Heart right ventricle (tissue), 16 donors: Measurements from ENCODE around the gene PDCL3. TPM values are rescaled to one million over a fixed set of nuclear protein-coding genes. Genes with fewer than 3 reads are reported as not detected.

Source experiments
- ATAC-seq, 8 donors: fragments of 200-7000 bp; cut with Tn5 transposase; one replicate each; pipeline ENCODE4 v1.9.1; 2020; ENCODE audit warnings: mild to moderate bottlenecking in 8 of 8, moderate library complexity in 8 of 8, moderate number of reproducible peaks in 1 of 8
- DNase-seq, 2 donors: peaks; one replicate each; pipeline ENCODE4 v3.0.0-alpha.2; 2020
- H3K27ac ChIP-seq, 10 donors: fragments of 200-600 bp; sonication (generic) in 2 of 10; one replicate each; pipeline versions ENCODE4 v1.5.0 to v1.8.0; 2020 to 2022; ENCODE audit warnings: mild to moderate bottlenecking in 3 of 10
- H3K27me3 ChIP-seq, 7 donors: fragments of 200-600 bp; one replicate each; pipeline ENCODE4 v1.8.0; 2021 to 2022; ENCODE audit warnings: mild to moderate bottlenecking in 2 of 7
- H3K36me3 ChIP-seq, 9 donors: fragments of 200-600 bp; sonication (generic) in 1 of 9; one replicate each; pipeline versions ENCODE4 v1.5.0 to v1.8.0; 2020 to 2022; ENCODE audit warnings: mild to moderate bottlenecking in 2 of 9
- H3K4me1 ChIP-seq, 9 donors: fragments of 200-600 bp; sonication (generic) in 1 of 9; one replicate each; pipeline versions ENCODE4 v1.5.0 to v1.8.0; 2020 to 2022; ENCODE audit warnings: mild to moderate bottlenecking in 4 of 9
- H3K4me3 ChIP-seq, 10 donors: fragments of 200-600 bp; sonication (generic) in 2 of 10; one replicate each; pipeline versions ENCODE4 v1.5.0 to v1.8.0; 2020 to 2022; ENCODE audit warnings: mild to moderate bottlenecking in 7 of 10, moderate library complexity in 2 of 10
- H3K9me3 ChIP-seq, 11 donors: fragments of 200-600 bp in 10 of 11; sonication (generic) in 2 of 11; one replicate each; pipeline versions ENCODE4 v1.5.0 to v1.8.0; 2013 to 2022; ENCODE audit warnings: mild to moderate bottlenecking in 2 of 11, control low read depth in 1 of 11, moderate library complexity in 1 of 11
- CTCF ChIP-seq, 9 donors: fragments of 200-600 bp; sonication (generic) in 2 of 9; IDR thresholded peaks; one replicate each; pipeline versions ENCODE4 v1.5.0 to v1.8.0; 2021 to 2022; ENCODE audit warnings: antibody characterized with exemption in 9 of 9, mild to moderate bottlenecking in 5 of 9, moderate library complexity in 1 of 9
- WGBS, 2 donors: extraction: QIAGEN DNeasy Blood & Tissue Kit; methylation state at CpG; one replicate each; pipeline ENCODE4 v1.1.7; 2013; ENCODE audit warnings: inconsistent platforms in 1 of 2; 5-methylcytosine and 5-hydroxymethylcytosine counted together
- intact Hi-C, 10 donors: fragments of 100-400 bp; cut with DNase I; formaldehyde crosslinking; loops; one replicate each; pipeline versions ENCODE4 v1.11.1 to v1.14.2; 2022
- polyA plus RNA-seq, 2 donors: library from polyadenylated mRNA; stranded (reverse); fragments of 200-250 nt; gene quantifications; one replicate each; pipeline ENCODE4 v1.2.3, GENCODE V29; 2013
- total RNA-seq, 10 donors: library from RNA; stranded (reverse); fragmentation: NEBNext Ultra II Directional in 3 of 10; extraction: Animal tissue kit (Norgen Biotek cat#: 25700) in 3 of 10; gene quantifications; one replicate each; pipeline versions ENCODE4 v1.2.1 to v1.2.4, GENCODE V29; 2021 to 2023
- donor health status: Arrhythmogenic right ventricular cardiomyopathy.
- donor health status: ischemic (EF 13 %, LVEDD 7.1; RV severe dilation, severe dysfunction).
- donor health status: healthy with polysubstance abuse.
- donor health status: DM: no; HTN: yes; CAD: no.
- donor health status: DM: no; HTN: no; CAD: no.
- donor health status: ischemic (EF 25% LVEDD 6.9; RV normal size, moderate dysfunction).
- donor health status: ischemic (EF 25% LVEDD 5.7; RV mildly dilated, moderate dysfunction).
- donor health status: healthy.
- donor health status: DM: yes; HTN: yes; CAD: no.
- donor health status: Ischemic cardiomyopathy.
- donor health status: ischemic (EF 35%, LVEDD 5.7; RV mildly dilated, moderate dysfunction).
- donor health status: nonischemic (EF 11% LVEDD 7.7; RV severe dilation, severe dysfunction).
- donor health status: DM: yes; HTN: yes; CAD: no.
- donor health status: PGD.
- donor health status: ischemic (EF 29% LVEDD 5.4; RV normal size, mild dysfunction).
- donor health status: nonischemic (EF 23%, LVEDD 6.1; RV moderate dilation, normal function).

Gene PDCL3
- total and polyA plus RNA-seq, 12 donors = 17.0 to 30.0 (median 23.4) TPM

GRCh38 chr2:100542418-100542817 is 20.4 kb upstream of the PDCL3 start:
- DNase-seq (no peak), ATAC-seq (no peak)
- Histone ChIP-seq H3K4me3 (no peak overlapping the region), H3K27me3 (peaks cover 0 to 5% (median 0%) of the 10 kb centered on the region in 7 donors), H3K27ac (no peak overlapping the region), H3K36me3 (no peaks in the 10 kb centered on the region), H3K4me1 (no peaks in the 10 kb centered on the region), H3K9me3 (peaks cover 0 to 7% (median 0%) of the 10 kb centered on the region in 11 donors)
- TF ChIP-seq CTCF (IDR thresholded peaks at IDR 0.05) = no peak
- intact Hi-C loops = loop anchor here in 1 of 10 donors (10.0 kb wide), 1 partner anchor 98 kb away; no protein-coding TSS in a partner anchor
- 94 to 95% methylated on average over 6 of the region's 6 CpGs for WGBS, 2 donors

GRCh38 chr2:100544911-100545596 is 17.7 kb upstream of the PDCL3 start:
- 56 to 61% methylated on average over 7 of the region's 7 CpGs for WGBS, 2 donors

GRCh38 chr2:100546469-100546868 is 16.3 kb upstream of the PDCL3 start:
- Histone ChIP-seq H3K36me3 (no peaks in the 10 kb centered on the region), H3K27ac (no peak overlapping the region), H3K4me1 (no peaks in the 10 kb centered on the region), H3K9me3 (peaks cover 0 to 7% (median 0%) of the 10 kb centered on the region in 11 donors), H3K27me3 (peaks cover 0 to 5% (median 0%) of the 10 kb centered on the region in 7 donors), H3K4me3 (no peak overlapping the region)
- TF ChIP-seq CTCF (IDR thresholded peaks at IDR 0.05) = no peak
- no peak for DNase-seq
- ATAC-seq = no peak
- intact Hi-C loops = loop anchor here in 1 of 10 donors (10.0 kb wide), 1 partner anchor 102 kb away; no protein-coding TSS in a partner anchor
- WGBS, 2 donors = 91 to 94% methylated on average over 4 of the region's 4 CpGs

More at GRCh38 chr2:100544911-100545596, 17.7 kb upstream of the PDCL3 start:
- Histone ChIP-seq H3K9me3 (peaks cover 0 to 7% (median 0%) of the 10 kb centered on the region in 11 donors), H3K4me3 (no peak overlapping the region), H3K27ac (no peak overlapping the region), H3K27me3 (peaks cover 0 to 5% (median 0%) of the 10 kb centered on the region in 7 donors), H3K36me3 (no peaks in the 10 kb centered on the region), H3K4me1 (no peaks in the 10 kb centered on the region)
- DNase-seq = no peak
- ATAC-seq = no peak
- TF ChIP-seq CTCF (IDR thresholded peaks at IDR 0.05) = no peak
- intact Hi-C loops = loop anchor here in 1 of 10 donors (10.0 kb wide), 1 partner anchor 100 kb away; no protein-coding TSS in a partner anchor

GRCh38 chr2:100548771-100549170 is 14.0 kb upstream of the PDCL3 start:
- Histone ChIP-seq H3K9me3 (no peaks in the 10 kb centered on the region), H3K36me3 (no peaks in the 10 kb centered on the region), H3K4me1 (no peaks in the 10 kb centered on the region), H3K27me3 (peaks cover 0 to 5% (median 0%) of the 10 kb centered on the region in 7 donors), H3K27ac (no peak overlapping the region), H3K4me3 (no peak overlapping the region)
- intact Hi-C loops = loop anchor here in 1 of 10 donors (10.0 kb wide), 1 partner anchor 104 kb away; no protein-coding TSS in a partner anchor
- WGBS, 2 donors = 89 to 90% methylated on average over 1 of the region's 1 CpG
- no peak for ATAC-seq
- DNase-seq = no peak
- TF ChIP-seq CTCF (IDR thresholded peaks at IDR 0.05) = no peak
